Breast epithelium (tissue), 3 donors: ENCODE measurements around the gene RAB21.

Source experiments
- POLR2A ChIP-seq: fragments of 450-650 bp; IDR thresholded peaks from one replicate; pipeline ENCODE4 v1.6.1; 2016; ENCODE audit warnings: antibody characterized with exemption, mild to moderate bottlenecking, moderate library complexity
- TF ChIP-seq, protein P1 (sequence below), 3 donors: fragments of 450-650 bp; IDR thresholded peaks; one replicate each; pipeline ENCODE4 v1.5.1; 2016 to 2017; ENCODE audit warnings: antibody characterized with exemption in 3 of 3, mild to moderate bottlenecking in 3 of 3, moderate library complexity in 3 of 3

DNA sequence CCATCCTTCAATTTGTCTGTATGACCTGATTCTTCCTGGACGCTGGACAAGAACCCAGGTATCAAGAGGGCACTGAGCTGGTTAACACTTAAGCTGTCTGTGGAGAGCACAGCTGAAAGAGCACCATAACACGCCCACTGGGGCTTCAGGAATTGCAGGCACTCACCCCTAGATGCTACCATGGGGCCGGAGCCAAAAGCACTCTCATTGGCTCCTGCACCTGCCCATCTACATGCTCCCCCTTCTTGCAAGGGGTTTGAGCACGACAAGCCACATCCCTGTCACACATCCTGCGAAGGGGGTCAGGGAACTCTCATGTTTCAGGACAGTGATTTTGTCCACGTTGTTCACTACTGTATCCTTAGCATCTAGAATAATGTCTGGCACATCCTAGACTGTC, 49.8 kb downstream of the RAB21 start:
- TF ChIP-seq, protein P1, sequence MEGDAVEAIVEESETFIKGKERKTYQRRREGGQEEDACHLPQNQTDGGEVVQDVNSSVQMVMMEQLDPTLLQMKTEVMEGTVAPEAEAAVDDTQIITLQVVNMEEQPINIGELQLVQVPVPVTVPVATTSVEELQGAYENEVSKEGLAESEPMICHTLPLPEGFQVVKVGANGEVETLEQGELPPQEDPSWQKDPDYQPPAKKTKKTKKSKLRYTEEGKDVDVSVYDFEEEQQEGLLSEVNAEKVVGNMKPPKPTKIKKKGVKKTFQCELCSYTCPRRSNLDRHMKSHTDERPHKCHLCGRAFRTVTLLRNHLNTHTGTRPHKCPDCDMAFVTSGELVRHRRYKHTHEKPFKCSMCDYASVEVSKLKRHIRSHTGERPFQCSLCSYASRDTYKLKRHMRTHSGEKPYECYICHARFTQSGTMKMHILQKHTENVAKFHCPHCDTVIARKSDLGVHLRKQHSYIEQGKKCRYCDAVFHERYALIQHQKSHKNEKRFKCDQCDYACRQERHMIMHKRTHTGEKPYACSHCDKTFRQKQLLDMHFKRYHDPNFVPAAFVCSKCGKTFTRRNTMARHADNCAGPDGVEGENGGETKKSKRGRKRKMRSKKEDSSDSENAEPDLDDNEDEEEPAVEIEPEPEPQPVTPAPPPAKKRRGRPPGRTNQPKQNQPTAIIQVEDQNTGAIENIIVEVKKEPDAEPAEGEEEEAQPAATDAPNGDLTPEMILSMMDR (IDR thresholded peaks at IDR 0.05), result no peak
- TF ChIP-seq POLR2A, result no peak
